B cell (primary cell): ENCODE data around the gene NFKBIA.
"Not testable (repeated sequence)": the region's sequence is repeated elsewhere in the genome, so short reads cannot be mapped to it uniquely, and the experiment has no call there.

Experiments
- CTCF ChIP-seq: fragments of 200-600 bp; IDR thresholded peaks from one replicate; pipeline ENCODE4 v1.8.0; 2022; ENCODE audit warnings: antibody characterized with exemption, mild to moderate bottlenecking
- EZH2 ChIP-seq: IDR thresholded peaks from 2 replicates; pipeline ENCODE4 v1.6.1; 2012; ENCODE audit warnings: borderline replicate concordance, low read depth, mild to moderate bottlenecking, moderate library complexity, low read length; ENCODE audit not compliant: insufficient read depth, poor library complexity, severe bottlenecking

GRCh38 chr14:35438492-35438891, 33.9 kb upstream of the NFKBIA start:
- not testable (repeated sequence) for TF ChIP-seq CTCF, EZH2
